CMK (cell line): ENCODE results near the gene NUP188.
"Not testable (repeated sequence)": the region's sequence is repeated elsewhere in the genome, so short reads cannot be mapped to it uniquely, and the experiment has no call there.

Experiments used
- DNase-seq: peaks from one replicate; pipeline ENCODE4 v3.0.0-alpha.2; 2010; ENCODE audit warnings: low read depth

Gene NUP188

GRCh38 chr9:128945798-128946501, 1.5 kb upstream of the NUP188 start:
- DNase-seq, result no peak

- peak; percentile 3 for DNase-seq
Measured at GRCh38 chr9:128946571-128947276, 775 bp upstream of the NUP188 start.

- DNase-seq, result no peak
Measured at GRCh38 chr9:128947277-128947526, 297 bp upstream of the NUP188 start.

- not testable (repeated sequence) for DNase-seq
Measured at GRCh38 chr9:128961403-128961802, 13.9 kb downstream of the NUP188 start.

GRCh38 chr9:128969491-128969890, 22.0 kb downstream of the NUP188 start:
- DNase-seq, result no peak

GRCh38 chr9:128972956-128973355, 25.5 kb downstream of the NUP188 start:
- DNase-seq, result no peak

- no peak for DNase-seq
Measured at GRCh38 chr9:128979111-128979510, 31.6 kb downstream of the NUP188 start.

GRCh38 chr9:128983536-128983935, 36.0 kb downstream of the NUP188 start:
- DNase-seq, result no peak

GRCh38 chr9:128986671-128987070, 39.2 kb downstream of the NUP188 start:
- DNase-seq, result no peak

GRCh38 chr9:128987805-128988204, 40.3 kb downstream of the NUP188 start:
- DNase-seq, result no peak

GRCh38 chr9:128992995-128993394, 45.5 kb downstream of the NUP188 start:
- no peak for DNase-seq

- no peak for DNase-seq
Measured at GRCh38 chr9:128995791-128996190, 48.3 kb downstream of the NUP188 start.

GRCh38 chr9:128998462-128998861, 51.0 kb downstream of the NUP188 start:
- no peak for DNase-seq

GRCh38 chr9:128999581-129000206, 52.2 kb downstream of the NUP188 start:
- DNase-seq, result no peak

GRCh38 chr9:129001504-129002325, 54.2 kb downstream of the NUP188 start:
- DNase-seq, result no peak

- DNase-seq, result no peak
Measured at GRCh38 chr9:129002992-129003391, 55.5 kb downstream of the NUP188 start.

- DNase-seq, result not testable (repeated sequence)
Measured at GRCh38 chr9:129004173-129004572, 56.7 kb downstream of the NUP188 start.

- DNase-seq, result no peak
Measured at GRCh38 chr9:129005336-129005997, 58.0 kb downstream of the NUP188 start.

- DNase-seq, result peak; percentile 56
Measured at GRCh38 chr9:129006328-129007034, 59.0 kb downstream of the NUP188 start.

GRCh38 chr9:129007035-129007765, 59.7 kb downstream of the NUP188 start:
- no peak for DNase-seq
